Thyroid gland (tissue), 4 donors: ENCODE data around the gene WFDC11.

ENCODE experiments used
- CTCF ChIP-seq, 6 experiments: fragments of 200-600 bp in 3 of 6; fragments of 450-650 bp in 3 of 6; sonication (generic) in 3 of 6; IDR thresholded peaks; one replicate each; pipeline ENCODE4 v1.5.1; 2016 to 2019; ENCODE audit warnings: antibody characterized with exemption in 6 of 6, mild to moderate bottlenecking in 2 of 6, inconsistent platforms in 1 of 6, moderate library complexity in 1 of 6
- POLR2A ChIP-seq, 2 donors: fragments of 450-650 bp; IDR thresholded peaks; one replicate each; pipeline ENCODE4 v1.6.1; 2017; ENCODE audit warnings: antibody characterized with exemption in 2 of 2, mild to moderate bottlenecking in 2 of 2, moderate library complexity in 1 of 2

- TF ChIP-seq CTCF (IDR thresholded peaks at IDR 0.05) (no peak), POLR2A (IDR thresholded peaks at IDR 0.05) (no peak)
Observed at GRCh38 chr20:45621593-45621992, 48.4 kb downstream of the WFDC11 start.
